HepG2 (cell line): ENCODE measurements around the gene HAUS5. TPM values are rescaled to one million over a fixed set of nuclear protein-coding genes. Genes with fewer than 3 reads are reported as not detected.
A peak's percentile ranks its signal among the peaks of the same experiment; 100 is the strongest.

Experiments used
- ATAC-seq: fragments of 200-7000 bp; cut with Tn5 transposase; 3 replicates; pipeline ENCODE4 v1.9.1; 2020; ENCODE audit warnings: mild to moderate bottlenecking, moderate library complexity
- BruUV-seq: library from RNA; stranded (reverse); fragments of 400-500 nt; replicated peaks from 2 replicates; lab custom pipeline; 2021; lab: Mats Ljungman, UMichigan
- CTCF ChIA-PET: fragments of 300-600 bp; formaldehyde crosslinking; extraction: SDS; loops from one replicate; lab custom pipeline; 2021; ENCODE audit warnings: low total read pairs, inconsistent platforms, low intra/inter-chr PET ratio; lab: Yijun Ruan, JAX
- POLR2A ChIA-PET: fragments of 350-600 bp; sonication (Branson Sonifier 250); formaldehyde crosslinking; loops from one replicate; lab custom pipeline; 2020; ENCODE audit warnings: antibody characterized with exemption, inconsistent platforms; lab: Yijun Ruan, JAX
- DNase-seq: peaks from one replicate; pipeline ENCODE4 v3.0.0-alpha.2; 2015; ENCODE audit warnings: low spot score
- FAIRE-seq: peaks from 3 replicates; lab custom pipeline; 2011; peaks lifted over from hg19 to GRCh38; lab: Jason Lieb, UNC
- H2AFZ ChIP-seq: one replicate; pipeline ENCODE4 v1.6.1; 2011; ENCODE audit warnings: low read length, inconsistent platforms
- H3K27ac ChIP-seq: fragments of 300-600 bp; 3 replicates; pipeline ENCODE4 v1.8.0; 2011; ENCODE audit warnings: mixed run types, mild to moderate bottlenecking, mixed read lengths, low read length, inconsistent platforms; ENCODE audit not compliant: insufficient read depth; ENCODE audit errors: extremely low read length
- H3K27me3 ChIP-seq, 2 experiments: fragments of 200-600 bp in 1 of 2; 2 replicates in 1 of 2; 3 replicates in 1 of 2; pipeline versions ENCODE4 v1.6.0 to v1.8.0; 2011; ENCODE audit warnings: low read length in 2 of 2, mild to moderate bottlenecking in 2 of 2, moderate library complexity in 2 of 2, inconsistent platforms in 1 of 2; ENCODE audit not compliant: insufficient read depth in 2 of 2, control insufficient read depth in 1 of 2
- H3K36me3 ChIP-seq, 2 experiments: fragments of 200-600 bp in 1 of 2; replicated peaks in 1 of 2; 2 replicates in 1 of 2; 3 replicates in 1 of 2; pipeline versions ENCODE4 v1.5.1 to v1.8.0; 2011; ENCODE audit warnings: low read length in 2 of 2, inconsistent platforms in 1 of 2; ENCODE audit not compliant: insufficient read depth in 2 of 2, control insufficient read depth in 1 of 2
- H3K4me1 ChIP-seq: 2 replicates; pipeline ENCODE4 v1.5.1; 2012; ENCODE audit warnings: low read length, inconsistent platforms; ENCODE audit not compliant: insufficient read depth
- H3K4me2 ChIP-seq: 2 replicates; pipeline ENCODE4 v1.6.0; 2011; ENCODE audit warnings: low read depth, low read length, inconsistent platforms
- H3K4me3 ChIP-seq, 3 experiments: fragments of 200-600 bp in 1 of 3; sonication (generic), shearing (Covaris generic) in 1 of 3; replicated peaks in 1 of 3; 2 replicates each; pipeline ENCODE4 v1.5.1; 2011 to 2016; ENCODE audit warnings: low read length in 3 of 3, inconsistent platforms in 2 of 3, low read depth in 2 of 3, mild to moderate bottlenecking in 2 of 3, control low read depth in 1 of 3, mixed read lengths in 1 of 3; ENCODE audit not compliant: insufficient read depth in 1 of 3
- H3K79me2 ChIP-seq: one replicate; pipeline ENCODE4 v1.6.1; 2011; ENCODE audit warnings: low read length, inconsistent platforms; ENCODE audit not compliant: insufficient read depth
- H3K9ac ChIP-seq: 2 replicates; pipeline ENCODE4 v1.6.0; 2011; ENCODE audit warnings: mild to moderate bottlenecking, low read depth, low read length, inconsistent platforms; ENCODE audit not compliant: insufficient read depth
- H3K9me3 ChIP-seq: 2 replicates; pipeline ENCODE4 v1.5.1; 2012; ENCODE audit warnings: mild to moderate bottlenecking, low read length
- H4K20me1 ChIP-seq: 2 replicates; pipeline ENCODE4 v1.6.0; 2011; ENCODE audit warnings: inconsistent platforms, mild to moderate bottlenecking, low read length, moderate library complexity; ENCODE audit not compliant: insufficient read depth
- CREB3 ChIP-seq: sonication (generic); formaldehyde crosslinking; IDR thresholded peaks from 2 replicates; pipeline ENCODE4 v1.5.0; 2020; ENCODE audit warnings: missing genetic modification reagents
- E2F5 ChIP-seq: sonication (generic); formaldehyde crosslinking; conservative IDR thresholded peaks from 2 replicates; pipeline ENCODE4 v1.4.0; 2020; ENCODE audit warnings: missing genetic modification reagents
- GABPB1 ChIP-seq: IDR thresholded peaks from 2 replicates; pipeline ENCODE4 v1.6.1; 2016; ENCODE audit warnings: mild to moderate bottlenecking, missing genetic modification reagents, moderate library complexity, missing compliant biosample characterization
- GLI4 ChIP-seq: sonication (generic); formaldehyde crosslinking; IDR thresholded peaks from 2 replicates; pipeline ENCODE4 v1.5.1; 2020; ENCODE audit warnings: missing genetic modification reagents, mild to moderate bottlenecking, moderate library complexity, borderline replicate concordance
- HCFC1 ChIP-seq: fragments of 150-350 bp; IDR thresholded peaks from 2 replicates; pipeline ENCODE4 v1.6.1; 2014; ENCODE audit warnings: low read depth, low read length
- MED8 ChIP-seq: sonication (generic); formaldehyde crosslinking; IDR thresholded peaks from 2 replicates; pipeline ENCODE4 v1.8.1; 2023; ENCODE audit warnings: mild to moderate bottlenecking, missing genetic modification reagents; ENCODE audit not compliant: insufficient replicate concordance
- MTF1 ChIP-seq: sonication (generic); formaldehyde crosslinking; IDR thresholded peaks from 2 replicates; pipeline ENCODE4 v1.5.0; 2020; ENCODE audit warnings: missing genetic modification reagents
- PAWR ChIP-seq: sonication (generic); formaldehyde crosslinking; IDR thresholded peaks from 2 replicates; pipeline ENCODE4 v1.4.0; 2020; ENCODE audit warnings: missing genetic modification reagents, mild to moderate bottlenecking, borderline replicate concordance
- RBAK ChIP-seq: sonication (generic); formaldehyde crosslinking; IDR thresholded peaks from 2 replicates; pipeline ENCODE4 v1.5.1; 2020; ENCODE audit warnings: mild to moderate bottlenecking, missing genetic modification reagents
- RXRB ChIP-seq: IDR thresholded peaks from 2 replicates; pipeline ENCODE4 v1.6.1; 2016; ENCODE audit warnings: borderline replicate concordance, missing genetic modification reagents, missing compliant biosample characterization
- SETDB1 ChIP-seq: sonication (generic); formaldehyde crosslinking; IDR thresholded peaks from 2 replicates; pipeline ENCODE4 v1.5.1; 2020; ENCODE audit warnings: missing genetic modification reagents, mild to moderate bottlenecking, borderline replicate concordance
- SMYD3 ChIP-seq: sonication (generic); formaldehyde crosslinking; IDR thresholded peaks from 2 replicates; pipeline ENCODE4 v1.8.1; 2023; ENCODE audit warnings: mild to moderate bottlenecking, missing genetic modification reagents
- TOE1 ChIP-seq: sonication (generic); formaldehyde crosslinking; IDR thresholded peaks from 2 replicates; pipeline ENCODE4 v1.4.0; 2020; ENCODE audit warnings: mild to moderate bottlenecking, missing genetic modification reagents
- YEATS4 ChIP-seq: sonication (generic); formaldehyde crosslinking; IDR thresholded peaks from 2 replicates; pipeline ENCODE4 v1.4.0; 2020; ENCODE audit warnings: missing genetic modification reagents, borderline replicate concordance
- ZBTB38 ChIP-seq: sonication (generic); formaldehyde crosslinking; IDR thresholded peaks from 2 replicates; pipeline ENCODE4 v1.5.1; 2020; ENCODE audit warnings: mild to moderate bottlenecking, missing genetic modification reagents
- ZFAT ChIP-seq: sonication (generic); formaldehyde crosslinking; conservative IDR thresholded peaks from 2 replicates; pipeline ENCODE4 v1.8.1; 2023; ENCODE audit warnings: missing genetic modification reagents, inconsistent platforms
- ZFP36L2 ChIP-seq: sonication (generic); formaldehyde crosslinking; IDR thresholded peaks from 2 replicates; pipeline ENCODE4 v1.4.0; 2020; ENCODE audit warnings: missing genetic modification reagents
- ZNF761 ChIP-seq: sonication (generic); formaldehyde crosslinking; conservative IDR thresholded peaks from 2 replicates; pipeline ENCODE4 v1.4.0; 2020; ENCODE audit warnings: mild to moderate bottlenecking, missing genetic modification reagents
- ZSCAN21 ChIP-seq: sonication (generic); formaldehyde crosslinking; IDR thresholded peaks from 2 replicates; pipeline ENCODE4 v1.8.0; 2022; ENCODE audit warnings: mild to moderate bottlenecking, missing genetic modification reagents, moderate library complexity, borderline replicate concordance
- ZSCAN5A ChIP-seq: sonication (generic); formaldehyde crosslinking; IDR thresholded peaks from 2 replicates; pipeline ENCODE4 v1.8.0; 2022; ENCODE audit warnings: mild to moderate bottlenecking, missing genetic modification reagents, borderline replicate concordance
- WGBS: methylation state at CpG from one replicate; pipeline ENCODE4 v1.1.6; 2017; ENCODE audit warnings: low lambda C conversion rate; 5-methylcytosine and 5-hydroxymethylcytosine counted together
- in situ Hi-C: cut with HindIII; loops from 2 replicates; pipeline ENCODE4 v1.10.0; 2017; ENCODE audit warnings: low pct_unique_long_range_greater_than_20kb; ENCODE audit not compliant: extremely low pct_ligation_motif_present
- intact Hi-C: fragments of 100-400 bp; cut with micrococcal nuclease; formaldehyde crosslinking; loops from one replicate; pipeline ENCODE4 v1.10.0; 2022; ENCODE audit not compliant: unreplicated experiment
- polyA plus RNA-seq, 8 experiments: library from polyadenylated mRNA; depleted of rRNA in 3 of 8; stranded (reverse) in 7 of 8; unstranded in 1 of 8; fragments of >200 nt; fragmentation: Illumina TruSeq in 4 of 8; extraction: Trizol in 4 of 8; gene quantifications; 2 replicates each; pipeline versions ENCODE4 v1.2.1 to v1.2.3, GENCODE V29; 2011 to 2016; ENCODE audit warnings: low read depth in 4 of 8, missing spikeins in 1 of 8, mixed read lengths in 1 of 8; ENCODE audit not compliant: insufficient read depth in 1 of 8
- total RNA-seq, 5 experiments: library from RNA; depleted of rRNA; stranded (reverse); fragments of >200 nt; fragmentation: Illumina TruSeq; extraction: Trizol; gene quantifications; 2 replicates each; pipeline ENCODE4 v1.2.3, GENCODE V29; 2016; ENCODE audit warnings: low read depth in 1 of 5

HAUS5 gene
- total and polyA plus RNA-seq, 2 of the 13 experiments (the other 11 are each of a cell fraction or from before 2014, with no cell fraction given): 10.3 to 17.7 TPM

- no peaks in the 10 kb centered on the region for H4K20me1 ChIP-seq
- ATAC-seq (peak; percentile 57), FAIRE-seq (peak; percentile 37), DNase-seq (peak; percentile 77)
- no peaks in the 10 kb centered on the region for H3K36me3 ChIP-seq
- TSS peak; percentile 43 for BruUV-seq
- H3K4me3 ChIP-seq: peak overlapping the region; percentile 66 to 81 (median 70)
- H3K27me3 ChIP-seq: no peaks in the 10 kb centered on the region; a peak in 1 of 5 replicates
- POLR2A ChIA-PET: interaction anchor here (0.7 to 4.8 kb wide), 15 partner anchors 11 to 236 kb away, joined by 3 to 44 read pairs (median 4); partner anchors contain the start of genes HAUS5, PSENEN, RBM42 and U2AF1L4
- 3% methylated on average over 43 of the region's 69 CpGs for WGBS
- H3K4me1 ChIP-seq: peaks cover 53% of the 10 kb centered on the region
- peak overlapping the region; percentile 7 for H2AFZ ChIP-seq
- H3K27ac ChIP-seq: peak overlapping the region; percentile 79
- H3K4me2 ChIP-seq: peak overlapping the region; percentile 97
- no peaks in the 10 kb centered on the region for H3K9me3 ChIP-seq
- in situ Hi-C loops (loop anchor here (5.0 kb wide), 1 partner anchor 96 kb away; the partner anchor contains the start of gene TMEM147), intact Hi-C loops (loop anchor here (10.0 kb wide), 1 partner anchor 89 kb away; no protein-coding TSS in a partner anchor)
- peak overlapping the region; percentile 75 for H3K9ac ChIP-seq
- CTCF ChIA-PET: interaction anchor here (1.1 to 1.4 kb wide), 2 partner anchors 74 to 88 kb away, joined by 3 to 4 read pairs; partner anchors contain the start of gene KMT2B
- peaks cover 5% of the 10 kb centered on the region for H3K79me2 ChIP-seq
- TF ChIP-seq ZNF761 (CRISPR knock-in tag) (no peak), E2F5 (CRISPR knock-in tag) (peak; percentile 87), ZSCAN5A (no peak), MED8 (CRISPR knock-in tag) (peak; percentile 40), YEATS4 (CRISPR knock-in tag) (peak; percentile 74; the same call in 1 of the 2 replicates), RXRB (CRISPR knock-in tag) (peak; percentile 53; the same call in 1 of the 2 replicates), TOE1 (CRISPR knock-in tag) (peak; percentile 58; the same call in 1 of the 2 replicates), GABPB1 (CRISPR knock-in tag) (peak; percentile 74), GLI4 (CRISPR knock-in tag) (peak; percentile 65; the same call in 1 of the 2 replicates), ZFP36L2 (CRISPR knock-in tag) (no peak), ZSCAN21 (CRISPR knock-in tag) (peak; percentile 79), SETDB1 (no peak), CREB3 (0 out of 2 replicates have a peak, but pooled peaks have one; percentile 34), PAWR (CRISPR knock-in tag) (no peak), ZBTB38 (CRISPR knock-in tag) (0 out of 2 replicates have a peak, but pooled peaks have one; percentile 50), ZFAT (CRISPR knock-in tag) (no peak), HCFC1 (no peak), SMYD3 (CRISPR knock-in tag) (no peak; the same call in 1 of the 2 replicates), RBAK (CRISPR knock-in tag) (no peak), MTF1 (CRISPR knock-in tag) (peak; percentile 66; the same call in 1 of the 2 replicates)
These were observed 31.0 kb downstream of the HAUS5 start for GRCh38 chr19:35643255-35644205.
